ENCODE measurements around the gene HLA-G.

DNA sequence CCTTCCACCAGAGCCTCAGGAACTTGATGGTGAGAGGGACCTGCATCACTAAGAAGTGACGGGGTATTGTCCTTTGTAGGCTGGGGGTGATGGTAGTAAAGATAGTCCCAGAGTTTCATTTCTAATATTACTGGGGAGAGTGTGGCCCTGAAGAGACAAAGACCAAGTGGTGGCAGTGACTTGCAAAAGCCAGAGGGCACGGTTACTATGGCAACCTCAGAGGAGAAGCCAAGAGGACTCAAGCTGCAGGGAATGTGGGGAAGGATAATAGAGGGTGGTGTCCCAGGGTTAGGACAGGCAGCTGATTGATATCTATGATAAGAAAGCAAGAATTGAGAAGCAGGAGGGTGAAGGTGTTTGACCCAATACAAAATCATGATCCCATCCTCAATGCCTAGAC is 42.5 kb downstream of the HLA-G start:
- TF ChIP-seq ZNF274 (IDR thresholded peaks at IDR 0.05; ENCODE audit: low read depth, low read length): no peak
- no peak for TF ChIP-seq SUZ12 (IDR thresholded peaks at IDR 0.05; ENCODE audit: extremely low read depth, insufficient read depth, insufficient read length)

All from NT2/D1 (cell line).